GM12872 (cell line): ENCODE data around the gene SPTBN1.

Experiments used
- TF ChIP-seq, protein P1 (sequence below): IDR thresholded peaks from 3 replicates; pipeline ENCODE4 v1.5.1; 2011; ENCODE audit warnings: low read depth, mild to moderate bottlenecking, low read length, moderate library complexity; ENCODE audit not compliant: insufficient read depth

The SPTBN1 gene

DNA sequence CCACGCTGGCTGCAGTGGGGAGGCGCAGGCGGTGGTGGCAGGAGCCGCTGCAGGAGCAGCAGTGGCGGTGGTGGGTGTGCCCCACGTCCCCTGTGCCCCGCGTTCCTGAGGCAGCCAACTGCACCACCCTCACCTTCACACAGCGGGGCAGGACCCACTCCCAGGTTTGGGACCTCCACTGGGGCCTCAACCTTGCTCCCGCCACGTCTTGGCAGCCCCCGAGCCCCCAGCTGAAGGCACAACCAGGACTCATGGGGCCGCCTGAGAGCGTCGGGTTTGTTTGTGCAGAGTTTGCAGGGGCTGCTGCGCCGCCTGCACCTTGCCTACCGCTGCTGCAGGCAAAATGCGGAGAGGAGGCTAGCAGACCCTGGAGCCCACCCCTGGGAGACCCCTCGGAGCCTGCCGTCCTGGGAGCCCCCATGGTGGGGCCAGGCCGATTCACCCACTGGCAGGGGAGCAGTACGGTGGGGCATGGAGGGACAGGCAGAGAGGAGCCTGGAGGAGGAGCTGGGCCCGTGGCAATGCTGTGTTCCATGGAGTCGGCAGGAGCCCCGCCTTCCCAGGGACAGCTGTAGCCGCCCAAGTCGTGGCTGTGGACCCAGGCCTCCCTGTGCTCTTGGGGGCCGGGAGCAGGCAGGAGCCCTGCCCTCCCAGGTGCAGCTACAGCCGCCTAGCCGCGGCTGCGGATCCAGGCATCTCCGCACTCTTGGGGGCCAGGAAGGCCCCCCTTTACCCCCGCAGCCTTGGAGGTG, 252.6 kb downstream of the SPTBN1 start:
- TF ChIP-seq, protein P1, sequence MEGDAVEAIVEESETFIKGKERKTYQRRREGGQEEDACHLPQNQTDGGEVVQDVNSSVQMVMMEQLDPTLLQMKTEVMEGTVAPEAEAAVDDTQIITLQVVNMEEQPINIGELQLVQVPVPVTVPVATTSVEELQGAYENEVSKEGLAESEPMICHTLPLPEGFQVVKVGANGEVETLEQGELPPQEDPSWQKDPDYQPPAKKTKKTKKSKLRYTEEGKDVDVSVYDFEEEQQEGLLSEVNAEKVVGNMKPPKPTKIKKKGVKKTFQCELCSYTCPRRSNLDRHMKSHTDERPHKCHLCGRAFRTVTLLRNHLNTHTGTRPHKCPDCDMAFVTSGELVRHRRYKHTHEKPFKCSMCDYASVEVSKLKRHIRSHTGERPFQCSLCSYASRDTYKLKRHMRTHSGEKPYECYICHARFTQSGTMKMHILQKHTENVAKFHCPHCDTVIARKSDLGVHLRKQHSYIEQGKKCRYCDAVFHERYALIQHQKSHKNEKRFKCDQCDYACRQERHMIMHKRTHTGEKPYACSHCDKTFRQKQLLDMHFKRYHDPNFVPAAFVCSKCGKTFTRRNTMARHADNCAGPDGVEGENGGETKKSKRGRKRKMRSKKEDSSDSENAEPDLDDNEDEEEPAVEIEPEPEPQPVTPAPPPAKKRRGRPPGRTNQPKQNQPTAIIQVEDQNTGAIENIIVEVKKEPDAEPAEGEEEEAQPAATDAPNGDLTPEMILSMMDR: 0 out of 3 replicates have a peak, but pooled peaks have one; percentile 18

DNA sequence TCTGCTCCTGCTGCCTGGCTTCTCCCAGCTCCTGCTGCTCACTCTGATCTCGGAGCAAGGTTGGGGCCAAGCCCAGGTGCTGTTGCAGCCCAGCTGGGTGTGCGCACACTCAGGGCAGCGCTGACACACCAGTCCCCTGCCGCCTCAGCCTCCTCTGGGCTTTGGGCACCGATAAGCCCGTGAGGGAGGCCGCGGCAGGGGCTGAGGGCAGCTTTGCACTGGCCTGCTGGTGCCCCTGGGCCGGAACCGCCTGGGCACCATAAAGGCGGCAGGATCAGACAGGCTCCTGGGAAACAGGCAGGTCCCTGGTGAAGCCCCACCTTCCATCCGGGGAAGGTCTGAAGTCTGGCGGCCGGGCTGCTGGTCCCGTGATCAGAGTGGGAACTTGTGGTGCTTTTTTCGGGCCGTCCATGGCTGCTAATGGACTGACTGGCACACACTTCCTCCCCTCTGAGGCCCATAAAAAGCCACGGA, 253.2 kb downstream of the SPTBN1 start:
- TF ChIP-seq, protein P1: no peak

DNA sequence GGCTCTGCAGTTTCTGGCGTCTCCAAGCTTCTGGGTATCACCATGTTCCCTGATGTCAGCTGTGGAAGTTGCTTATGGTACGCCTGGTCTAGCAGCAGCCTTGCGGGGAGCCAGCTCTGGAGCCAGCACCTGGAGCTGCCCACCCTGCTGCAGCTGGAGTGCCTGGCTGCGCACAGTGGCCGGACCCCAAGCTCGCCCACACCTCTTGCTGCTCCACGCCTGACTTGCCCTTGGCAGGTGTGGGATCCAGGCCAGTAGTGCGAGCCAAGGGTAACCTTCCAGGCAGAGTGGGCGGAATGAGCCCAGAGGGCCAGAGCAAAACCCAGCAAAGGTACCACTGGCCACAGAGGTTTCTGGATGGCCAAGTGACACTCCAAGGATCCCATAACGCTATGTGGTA, 254.1 kb downstream of the SPTBN1 start:
- TF ChIP-seq, protein P1: no peak

DNA sequence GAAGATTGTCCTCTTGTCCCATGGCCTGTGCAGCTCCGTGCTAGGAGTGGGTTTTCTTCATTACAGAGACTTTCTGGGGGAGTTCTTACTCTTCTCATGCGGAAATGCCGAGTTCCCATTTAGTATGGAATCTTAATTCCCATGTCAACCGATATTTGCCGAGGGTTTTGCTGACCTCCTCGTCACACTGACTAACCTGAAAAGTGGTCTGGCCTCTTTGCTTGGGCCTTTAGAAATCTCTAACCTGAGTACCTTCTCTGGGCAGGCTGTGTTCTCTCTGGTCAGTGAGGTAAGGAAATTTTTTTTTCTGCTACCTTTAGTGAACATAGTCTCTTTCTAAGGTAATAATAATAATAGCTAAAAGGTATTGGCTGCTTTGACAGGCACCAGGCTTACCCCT, 256.4 kb downstream of the SPTBN1 start:
- TF ChIP-seq, protein P1: no peak

DNA sequence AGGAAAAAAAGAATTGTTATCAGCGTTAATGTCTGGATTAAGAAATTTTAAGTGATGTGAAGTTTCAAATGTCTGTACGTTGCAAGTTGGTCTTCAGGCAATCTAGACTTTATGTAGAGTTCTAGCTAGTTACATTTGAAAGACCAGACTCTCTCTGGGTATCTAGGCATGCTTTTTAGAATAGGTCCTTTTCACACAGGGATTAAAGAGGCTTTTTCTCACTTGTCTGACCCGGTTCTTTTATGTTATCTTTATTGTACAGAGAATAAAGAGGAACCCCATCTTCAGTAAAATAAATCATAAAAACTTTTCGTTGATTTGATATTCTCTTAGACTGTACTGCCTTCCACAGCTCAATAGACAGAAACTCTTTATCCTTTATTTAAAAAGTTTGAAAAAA, 258.9 kb downstream of the SPTBN1 start:
- TF ChIP-seq, protein P1: no peak

DNA sequence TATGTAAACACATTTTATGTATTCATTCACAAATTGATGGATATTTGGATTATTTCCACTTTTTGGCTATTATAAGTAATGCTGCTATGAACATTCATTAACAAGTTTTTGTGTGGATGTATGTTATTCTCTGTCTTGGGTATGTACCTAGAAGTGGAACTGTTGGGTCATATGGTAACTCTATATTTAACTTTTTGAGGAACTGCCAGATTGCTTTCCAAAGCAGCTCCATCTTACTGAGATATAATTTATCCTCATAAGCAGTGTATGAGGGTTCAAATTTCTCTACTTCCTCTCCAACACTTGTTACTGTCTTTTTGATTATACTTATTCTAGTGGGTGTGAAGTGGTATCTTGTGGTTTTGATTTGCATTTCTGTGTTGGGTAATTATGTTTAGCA, 260.2 kb downstream of the SPTBN1 start:
- TF ChIP-seq, protein P1: no peak

DNA sequence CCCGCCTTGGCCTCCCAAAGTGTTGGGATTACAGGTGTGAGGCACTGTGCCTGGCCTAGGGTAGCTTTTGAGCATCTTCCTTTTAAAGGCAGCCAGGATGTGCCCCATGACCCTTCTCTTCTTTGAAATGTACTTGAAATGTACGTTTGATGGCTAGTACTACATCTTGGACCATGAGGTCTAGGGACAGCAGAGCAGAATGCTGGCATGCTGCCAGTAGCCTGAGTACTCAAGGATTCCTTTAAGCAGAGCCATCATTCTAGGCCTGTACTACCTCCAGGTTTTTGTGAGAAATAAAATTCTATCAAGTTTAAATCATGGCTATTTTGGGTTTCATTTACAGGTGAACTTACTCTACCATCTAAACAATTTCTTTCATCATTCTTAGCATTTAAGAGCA, 264.4 kb downstream of the SPTBN1 start:
- TF ChIP-seq, protein P1: no peak
